HAP-1 (cell line): ENCODE measurements around the gene NUMA1.
A peak's percentile ranks its signal among the peaks of the same experiment; 100 is the strongest.

Experiments used
- DNase-seq, 2 experiments: peaks; one replicate each; pipeline ENCODE4 v3.0.0-alpha.2; 2016 to 2020; ENCODE audit warnings: low spot score in 2 of 2
- H3K27me3 ChIP-seq: fragments of 250-450 bp; sonication (Bioruptor Pico); 2 replicates; pipeline ENCODE4 v1.5.1; 2020; ENCODE audit warnings: low read depth, mild to moderate bottlenecking, moderate library complexity
- H3K36me3 ChIP-seq: fragments of 250-450 bp; sonication (Bioruptor Pico); replicated peaks from 2 replicates; pipeline ENCODE4 v1.5.1; 2020; ENCODE audit warnings: mild to moderate bottlenecking
- H3K4me1 ChIP-seq: fragments of 250-450 bp; sonication (Bioruptor Pico); 2 replicates; pipeline ENCODE4 v1.5.1; 2020; ENCODE audit warnings: mild to moderate bottlenecking
- H3K4me3 ChIP-seq: fragments of 250-450 bp; sonication (Bioruptor Pico); 2 replicates; pipeline ENCODE4 v1.5.1; 2020; ENCODE audit warnings: mild to moderate bottlenecking, moderate library complexity
- H3K9me3 ChIP-seq: fragments of 250-450 bp; sonication (Bioruptor Pico); 2 replicates; pipeline ENCODE4 v1.5.1; 2020; ENCODE audit warnings: mild to moderate bottlenecking, moderate library complexity
- in situ Hi-C: fragments of 300-500 bp; cut with MboI; formaldehyde crosslinking; loops from 3 replicates; pipeline ENCODE4 v1.14.3; 2020; ENCODE audit warnings: low sequenced_read_pairs, inconsistent platforms, mixed read lengths

NUMA1 gene

DNA sequence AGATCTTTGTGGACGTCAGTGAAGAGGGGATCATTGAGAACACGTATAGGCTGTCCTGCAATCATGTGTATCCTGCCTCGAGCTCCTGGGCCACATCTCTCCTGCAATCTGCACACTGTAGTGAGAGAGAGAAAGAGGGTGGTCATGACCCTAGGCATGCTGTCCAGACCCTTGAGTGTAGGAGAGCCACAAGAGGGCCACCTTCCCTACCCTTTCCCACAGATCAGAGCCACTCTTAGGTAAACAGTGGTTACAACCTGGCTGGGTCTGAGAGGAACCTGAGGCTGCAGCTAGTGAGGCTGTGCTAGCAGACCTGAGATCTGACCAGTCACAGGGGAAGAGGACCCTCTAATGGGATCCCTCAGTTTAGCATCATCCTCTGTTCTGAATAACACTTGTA lies 85.6 kb downstream of the NUMA1 start:
- no peaks in the 10 kb centered on the region for H3K4me1 ChIP-seq
- H3K27me3 ChIP-seq, result no peaks in the 10 kb centered on the region
- in situ Hi-C loops, result no loop called here

GRCh38 chr11:71992136-71992730 lies 88.1 kb downstream of the NUMA1 start:
- Histone ChIP-seq H3K4me1 (no peaks in the 10 kb centered on the region), H3K36me3 (peaks cover 2% of the 10 kb centered on the region; the same call in 1 of the 2 replicates), H3K27me3 (no peaks in the 10 kb centered on the region), H3K9me3 (no peaks in the 10 kb centered on the region), H3K4me3 (no peak overlapping the region)
- no peak for DNase-seq
- in situ Hi-C loops, result no loop called here

More for the DNA sequence above, 85.6 kb downstream of the NUMA1 start:
- H3K36me3 ChIP-seq, result peaks cover 2% of the 10 kb centered on the region; the same call in 1 of the 2 replicates
- no peak for DNase-seq
- H3K9me3 ChIP-seq, result no peaks in the 10 kb centered on the region
- no peak overlapping the region for H3K4me3 ChIP-seq

GRCh38 chr11:71991494-71991893 lies 88.8 kb downstream of the NUMA1 start:
- in situ Hi-C loops, result no loop called here
- DNase-seq, result no peak

DNA sequence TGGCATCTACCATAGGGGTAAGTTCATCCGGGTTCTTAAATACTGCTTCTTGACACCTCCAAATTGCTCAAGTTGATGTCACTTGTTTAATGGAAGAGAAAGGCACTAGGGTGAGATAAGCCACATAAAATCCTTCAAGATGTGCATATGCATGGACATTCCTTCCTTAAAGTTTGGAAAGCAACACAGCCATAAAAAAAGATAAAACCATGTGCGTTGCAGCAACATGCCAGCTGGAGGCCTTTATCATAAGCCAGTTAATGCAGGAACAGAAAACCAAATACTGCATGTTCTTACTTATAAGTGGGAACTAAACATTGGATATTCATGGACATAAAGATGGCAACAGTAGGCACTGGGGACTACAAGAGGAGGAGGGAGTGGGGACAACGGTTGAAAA lies 89.6 kb downstream of the NUMA1 start:
- H3K9me3 ChIP-seq, result no peaks in the 10 kb centered on the region
- H3K27me3 ChIP-seq, result no peaks in the 10 kb centered on the region
- in situ Hi-C loops, result no loop called here
- DNase-seq, result no peak
- 0 out of 2 replicates have a peak, but pooled peaks cover 2% of the 10 kb centered on the region for H3K36me3 ChIP-seq
- H3K4me3 ChIP-seq, result no peak overlapping the region
- no peaks in the 10 kb centered on the region for H3K4me1 ChIP-seq

More at GRCh38 chr11:71991494-71991893, 88.8 kb downstream of the NUMA1 start:
- Histone ChIP-seq H3K9me3 (no peaks in the 10 kb centered on the region), H3K36me3 (0 out of 2 replicates have a peak, but pooled peaks cover 2% of the 10 kb centered on the region), H3K4me3 (no peak overlapping the region), H3K4me1 (no peaks in the 10 kb centered on the region), H3K27me3 (no peaks in the 10 kb centered on the region)

DNA sequence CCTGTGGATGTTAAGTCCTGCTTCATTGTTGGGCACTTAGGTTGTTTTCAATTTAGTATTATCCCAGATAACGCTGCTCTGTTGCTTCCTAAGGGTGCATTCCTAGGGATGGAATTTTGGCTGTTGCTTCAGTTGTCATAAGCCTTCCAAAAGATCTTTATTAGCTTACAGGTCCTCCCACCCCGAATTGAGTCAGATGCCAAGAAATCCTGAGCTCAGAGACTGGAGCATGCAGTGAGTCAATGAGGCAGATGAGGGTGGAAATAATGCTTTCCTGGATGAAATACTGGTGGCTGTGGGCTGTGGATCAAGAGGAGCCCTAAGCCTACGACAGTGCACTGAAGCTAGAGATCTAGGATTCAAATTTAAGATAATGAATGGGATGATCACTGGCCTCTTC lies 92.3 kb downstream of the NUMA1 start:
- no peaks in the 10 kb centered on the region for H3K4me1 ChIP-seq
- no peaks in the 10 kb centered on the region for H3K9me3 ChIP-seq
- H3K27me3 ChIP-seq, result no peaks in the 10 kb centered on the region
- in situ Hi-C loops, result no loop called here
- no peak overlapping the region for H3K4me3 ChIP-seq
- H3K36me3 ChIP-seq, result peaks cover 7% of the 10 kb centered on the region
- DNase-seq, result no peak

- Histone ChIP-seq H3K36me3 (peaks cover 7% of the 10 kb centered on the region), H3K4me1 (no peaks in the 10 kb centered on the region), H3K27me3 (no peaks in the 10 kb centered on the region), H3K4me3 (no peak overlapping the region), H3K9me3 (no peaks in the 10 kb centered on the region)
- in situ Hi-C loops, result no loop called here
- DNase-seq, result no peak
Measured at GRCh38 chr11:71987521-71987920, 92.8 kb downstream of the NUMA1 start.

DNA sequence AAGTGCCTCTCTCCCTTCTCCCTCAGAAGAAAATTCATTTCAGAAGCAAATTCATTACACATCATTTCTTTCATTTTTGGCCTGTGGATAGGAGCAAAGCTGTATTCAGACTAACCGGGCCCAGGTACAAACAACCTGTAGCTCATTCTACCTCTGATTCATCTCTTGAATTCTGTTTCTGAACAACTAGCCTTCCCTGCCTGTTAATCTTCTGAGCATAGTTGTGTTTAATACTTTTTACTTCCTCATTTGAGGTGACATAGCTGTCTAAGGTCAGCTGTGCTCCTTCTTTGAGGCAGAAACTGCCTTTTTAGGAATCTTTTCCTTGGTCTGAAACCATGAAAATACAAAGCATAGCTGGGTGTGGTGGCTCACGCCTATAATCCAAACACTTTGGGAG lies 94.2 kb downstream of the NUMA1 start:
- no peak for DNase-seq
- no peak overlapping the region for H3K4me3 ChIP-seq
- in situ Hi-C loops, result no loop called here
- no peaks in the 10 kb centered on the region for H3K9me3 ChIP-seq
- peaks cover 7% of the 10 kb centered on the region for H3K36me3 ChIP-seq
- H3K4me1 ChIP-seq, result no peaks in the 10 kb centered on the region
- H3K27me3 ChIP-seq, result no peaks in the 10 kb centered on the region

DNA sequence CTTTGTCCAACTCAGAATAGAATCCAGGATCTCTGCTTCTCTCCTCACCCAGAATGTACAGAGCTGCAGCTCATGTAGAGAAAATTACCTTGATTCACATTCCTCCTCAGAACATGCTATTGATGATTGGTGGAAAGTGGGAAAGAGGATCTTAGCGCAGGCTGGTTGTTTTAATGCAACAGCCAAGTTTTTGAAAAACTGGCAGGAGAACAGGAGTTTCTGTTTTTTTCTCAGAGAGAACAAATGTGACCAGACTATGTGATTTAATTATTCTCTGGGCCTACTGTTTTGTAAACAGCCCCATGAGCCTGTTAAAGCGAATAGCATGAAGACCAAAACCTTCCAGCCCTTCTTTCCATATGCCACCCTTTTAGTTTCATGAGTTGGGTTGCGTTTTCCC lies 100.7 kb downstream of the NUMA1 start:
- peaks cover 11% of the 10 kb centered on the region for H3K36me3 ChIP-seq
- H3K27me3 ChIP-seq, result no peaks in the 10 kb centered on the region
- H3K4me3 ChIP-seq, result no peak overlapping the region
- in situ Hi-C loops, result no loop called here
- no peaks in the 10 kb centered on the region for H3K9me3 ChIP-seq
- H3K4me1 ChIP-seq, result no peaks in the 10 kb centered on the region
- no peak for DNase-seq

DNA sequence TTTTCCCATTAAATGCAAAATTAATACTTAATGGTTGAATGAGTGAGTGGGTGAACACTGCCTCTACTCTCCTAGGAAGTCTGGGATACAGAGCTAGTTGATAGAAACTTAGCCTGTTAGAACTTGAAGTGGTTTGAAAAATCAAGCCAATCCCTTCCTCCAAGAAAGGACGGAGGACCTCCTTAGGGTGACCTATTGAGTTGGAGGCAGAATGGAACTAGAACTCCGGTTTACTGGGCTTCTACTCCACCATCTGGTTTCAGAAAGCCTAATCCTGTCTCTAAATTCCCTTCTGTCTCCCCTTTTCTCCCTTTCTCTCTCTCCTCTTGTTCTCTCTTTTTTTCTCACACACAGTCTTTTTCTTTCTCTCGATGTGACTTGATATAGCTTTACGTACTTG lies 101.2 kb downstream of the NUMA1 start:
- no peak overlapping the region for H3K4me3 ChIP-seq
- H3K27me3 ChIP-seq, result no peaks in the 10 kb centered on the region
- no peaks in the 10 kb centered on the region for H3K9me3 ChIP-seq
- no peaks in the 10 kb centered on the region for H3K4me1 ChIP-seq
- H3K36me3 ChIP-seq, result peaks cover 11% of the 10 kb centered on the region
- DNase-seq, result no peak
- in situ Hi-C loops, result no loop called here

DNA sequence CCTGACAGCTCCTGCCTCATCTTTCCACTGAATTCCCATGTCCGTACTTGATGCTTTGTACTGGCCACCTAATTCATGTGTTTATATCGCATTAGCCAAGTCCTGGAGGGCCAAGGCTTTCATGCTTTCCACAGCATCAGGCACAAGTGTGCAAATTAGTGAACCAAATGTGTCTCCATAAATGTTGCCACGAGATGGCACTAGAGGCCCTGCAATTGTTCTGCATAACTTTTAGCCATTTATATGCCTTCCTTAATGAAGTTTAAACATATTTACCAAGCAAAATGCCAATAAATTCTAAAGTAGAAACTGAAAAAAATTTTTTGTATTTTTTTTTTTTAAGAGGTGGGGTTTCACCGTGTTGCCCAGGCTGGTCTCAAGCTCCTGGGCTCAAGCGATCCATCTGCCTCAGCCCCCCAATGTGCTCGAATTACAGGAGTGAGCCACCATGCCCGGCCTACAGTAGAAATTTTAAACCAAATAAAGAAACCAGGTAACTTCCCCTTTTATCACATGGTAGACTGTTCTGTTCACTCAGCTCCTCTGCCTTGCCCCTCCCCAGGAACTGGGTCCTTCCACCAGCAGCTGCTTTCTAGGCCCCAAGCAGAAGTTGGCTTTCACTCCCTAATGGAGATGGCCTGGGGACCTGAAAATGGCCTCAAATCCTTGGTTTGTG lies 102.5 kb downstream of the NUMA1 start:
- Histone ChIP-seq H3K9me3 (no peaks in the 10 kb centered on the region), H3K4me3 (no peak overlapping the region), H3K4me1 (no peaks in the 10 kb centered on the region), H3K36me3 (peaks cover 4% of the 10 kb centered on the region), H3K27me3 (no peaks in the 10 kb centered on the region)
- in situ Hi-C loops, result no loop called here
- peak; percentile 47 to 73 for DNase-seq

DNA sequence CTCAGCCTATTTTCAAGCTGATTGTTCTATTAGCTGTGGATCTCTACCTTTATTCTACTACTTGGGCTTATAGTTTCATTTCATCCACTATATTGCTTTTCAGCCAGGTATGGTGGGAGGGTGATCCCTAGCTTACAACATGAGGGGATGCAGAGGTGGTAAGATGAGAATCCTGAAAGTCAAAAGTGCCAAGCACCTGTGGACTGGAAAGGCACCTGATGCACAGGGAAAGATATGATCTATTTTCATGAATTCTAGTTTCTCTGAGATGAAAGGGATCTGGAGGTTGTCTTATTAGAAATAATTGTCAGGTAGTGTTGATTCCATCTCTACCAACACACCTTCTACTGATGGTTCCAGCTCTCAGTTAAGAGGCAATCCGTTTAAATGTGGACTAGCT lies 103.3 kb downstream of the NUMA1 start:
- Histone ChIP-seq H3K4me1 (no peaks in the 10 kb centered on the region), H3K36me3 (peaks cover 5% of the 10 kb centered on the region), H3K4me3 (no peak overlapping the region), H3K9me3 (no peaks in the 10 kb centered on the region), H3K27me3 (no peaks in the 10 kb centered on the region)
- in situ Hi-C loops, result no loop called here
- no peak for DNase-seq

GRCh38 chr11:71976551-71976950 lies 103.8 kb downstream of the NUMA1 start:
- no peaks in the 10 kb centered on the region; the same call in 1 of the 2 replicates for H3K27me3 ChIP-seq
- H3K4me1 ChIP-seq, result no peaks in the 10 kb centered on the region
- no peaks in the 10 kb centered on the region for H3K9me3 ChIP-seq
- in situ Hi-C loops, result no loop called here
- no peak overlapping the region for H3K4me3 ChIP-seq
- no peak for DNase-seq
- H3K36me3 ChIP-seq, result peaks cover 9% of the 10 kb centered on the region

- peaks cover 11% of the 10 kb centered on the region; the same call in 1 of the 2 replicates for H3K36me3 ChIP-seq
- no peak for DNase-seq
- in situ Hi-C loops, result no loop called here
- H3K4me3 ChIP-seq, result no peak overlapping the region
- no peaks in the 10 kb centered on the region; the same call in 1 of the 2 replicates for H3K27me3 ChIP-seq
- H3K9me3 ChIP-seq, result no peaks in the 10 kb centered on the region
- H3K4me1 ChIP-seq, result no peaks in the 10 kb centered on the region
Measured at GRCh38 chr11:71971680-71972079, 108.7 kb downstream of the NUMA1 start.

GRCh38 chr11:71964641-71965040 lies 115.7 kb downstream of the NUMA1 start:
- DNase-seq, result no peak
- in situ Hi-C loops, result no loop called here
- Histone ChIP-seq H3K36me3 (peaks cover 14% of the 10 kb centered on the region), H3K27me3 (no peaks in the 10 kb centered on the region), H3K4me3 (no peak overlapping the region), H3K9me3 (no peaks in the 10 kb centered on the region), H3K4me1 (no peaks in the 10 kb centered on the region)
